ENCODE data around the gene GADD45G.

GRCh38 chr9:89611425-89611824 lies 6.6 kb downstream of the GADD45G start:
- TF ChIP-seq CREB1 (IDR thresholded peaks at IDR 0.05; ENCODE audit: low read depth), result no peak
- TF ChIP-seq TCF12 (IDR thresholded peaks at IDR 0.05; ENCODE audit: low read depth), result no peak
- no peak for TF ChIP-seq CEBPB (IDR thresholded peaks at IDR 0.05)
- TF ChIP-seq, protein P1, sequence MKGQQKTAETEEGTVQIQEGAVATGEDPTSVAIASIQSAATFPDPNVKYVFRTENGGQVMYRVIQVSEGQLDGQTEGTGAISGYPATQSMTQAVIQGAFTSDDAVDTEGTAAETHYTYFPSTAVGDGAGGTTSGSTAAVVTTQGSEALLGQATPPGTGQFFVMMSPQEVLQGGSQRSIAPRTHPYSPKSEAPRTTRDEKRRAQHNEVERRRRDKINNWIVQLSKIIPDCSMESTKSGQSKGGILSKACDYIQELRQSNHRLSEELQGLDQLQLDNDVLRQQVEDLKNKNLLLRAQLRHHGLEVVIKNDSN (IDR thresholded peaks at IDR 0.05), result no peak
- TF ChIP-seq REST (IDR thresholded peaks at IDR 0.05; ENCODE audit: low read depth), result no peak
- no peak for TF ChIP-seq RAD21 (IDR thresholded peaks at IDR 0.05; ENCODE audit: low read depth)
- TF ChIP-seq TAF1 (IDR thresholded peaks at IDR 0.05; ENCODE audit: low read depth), result no peak
- no peak for TF ChIP-seq MAX (IDR thresholded peaks at IDR 0.05)
- TF ChIP-seq YY1 (IDR thresholded peaks at IDR 0.05; ENCODE audit: low read depth), result no peak
- no peak for TF ChIP-seq FOXM1 (IDR thresholded peaks at IDR 0.05; ENCODE audit: borderline replicate concordance, low read depth)
- no peak for TF ChIP-seq EP300 (IDR thresholded peaks at IDR 0.05; ENCODE audit: borderline replicate concordance)
- no peak for TF ChIP-seq EGR1 (IDR thresholded peaks at IDR 0.05)
- TF ChIP-seq NFIC (IDR thresholded peaks at IDR 0.05), result no peak

Data from Ishikawa (cell line).